A172 (cell line): ENCODE measurements around the gene PLCL2. TPM values are rescaled to one million over a fixed set of nuclear protein-coding genes. Genes with fewer than 3 reads are reported as not detected.

Experiments
- DNase-seq: peaks from one replicate; pipeline ENCODE4 v3.0.0-alpha.2; 2015; ENCODE audit warnings: low spot score
- total RNA-seq: library from RNA; depleted of rRNA; stranded (reverse); fragments of >200 nt; shearing (Covaris generic); gene quantifications from 2 replicates; pipeline ENCODE4 v1.2.3, GENCODE V29; 2014; rRNA removed

PLCL2 gene
- total RNA-seq, result 3.3 and 4.0 TPM in 2 replicates

DNA sequence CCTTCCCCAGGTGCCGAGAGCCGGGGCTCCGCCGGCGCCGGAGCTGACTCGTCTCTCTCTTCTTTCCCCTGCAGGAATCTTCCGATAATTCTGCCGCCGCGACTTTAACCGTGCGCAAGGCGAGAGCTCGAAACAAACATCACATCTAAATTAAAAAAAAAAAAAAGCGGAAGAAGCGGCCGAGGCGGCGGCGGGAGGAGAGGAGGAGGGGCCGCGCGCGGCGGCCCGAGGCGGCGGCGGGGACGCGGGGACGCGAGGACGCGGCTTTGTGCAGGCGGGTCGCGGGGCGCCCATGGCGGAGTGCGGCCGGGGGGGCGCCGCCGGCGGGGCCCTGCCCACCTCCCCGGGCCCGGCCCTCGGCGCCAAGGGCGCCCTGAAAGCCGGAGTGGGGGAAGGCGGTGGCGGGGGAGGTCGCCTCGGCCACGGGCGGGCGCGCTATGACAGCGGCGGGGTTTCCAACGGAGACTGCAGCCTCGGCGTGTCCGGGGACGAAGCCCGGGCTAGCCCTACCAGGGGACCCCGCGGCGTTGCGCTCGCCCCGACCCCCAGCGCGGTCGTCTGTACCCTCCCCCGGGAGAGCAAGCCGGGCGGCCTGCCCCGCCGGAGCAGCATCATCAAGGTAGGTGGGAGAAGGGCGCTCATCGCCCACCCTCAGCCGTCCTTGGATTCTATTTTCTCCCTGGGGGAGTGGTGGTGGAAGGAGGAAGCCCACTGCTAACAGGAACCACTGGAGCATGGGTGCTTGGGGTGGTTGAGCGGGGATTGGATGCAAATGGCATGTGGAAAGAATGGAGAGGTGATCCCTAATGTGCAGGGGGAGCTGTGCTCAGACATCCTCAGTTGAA lies at the start of gene PLCL2:
TSS of gene PLCL2 (plus strand) at position 208 of the 845 bp plus-strand sequence. CDS start at position 293, 85 bp downstream.
- DNase-seq, result peak; percentile 16

DNA sequence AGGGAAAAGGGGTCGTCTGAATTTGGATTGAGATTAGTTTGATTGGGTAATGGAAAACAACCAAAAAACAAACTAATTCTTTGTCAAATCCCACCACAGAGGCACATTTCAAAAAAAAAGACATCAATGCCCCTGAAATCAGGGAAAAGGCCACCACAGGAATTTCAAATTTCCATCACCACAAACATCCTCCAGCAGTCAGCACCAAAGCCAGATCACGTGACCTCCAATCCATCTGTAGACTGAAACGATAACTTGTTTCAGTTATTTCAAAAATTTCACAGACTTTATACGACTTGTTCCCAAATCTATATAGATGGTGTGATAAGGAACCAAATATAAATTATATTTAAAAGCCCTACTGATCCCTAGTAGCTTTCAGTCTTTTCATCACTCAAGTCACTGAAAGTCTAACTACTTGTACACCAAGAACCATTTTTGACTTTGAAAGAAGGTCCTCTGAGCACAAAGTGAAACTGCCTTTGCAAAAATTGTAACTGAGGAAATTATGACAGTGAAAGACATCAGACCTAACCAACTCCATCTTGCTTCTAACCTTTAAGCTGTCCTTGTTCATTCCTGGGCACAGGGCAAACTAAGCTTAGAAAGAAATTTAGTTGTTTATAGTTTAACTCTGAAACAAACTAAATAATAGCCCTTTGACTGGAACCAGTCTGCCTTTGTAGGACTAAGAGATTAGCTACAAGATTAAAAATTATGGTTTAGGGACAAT lies 48.1 kb upstream of the PLCL2 start:
- no peak for DNase-seq

DNA sequence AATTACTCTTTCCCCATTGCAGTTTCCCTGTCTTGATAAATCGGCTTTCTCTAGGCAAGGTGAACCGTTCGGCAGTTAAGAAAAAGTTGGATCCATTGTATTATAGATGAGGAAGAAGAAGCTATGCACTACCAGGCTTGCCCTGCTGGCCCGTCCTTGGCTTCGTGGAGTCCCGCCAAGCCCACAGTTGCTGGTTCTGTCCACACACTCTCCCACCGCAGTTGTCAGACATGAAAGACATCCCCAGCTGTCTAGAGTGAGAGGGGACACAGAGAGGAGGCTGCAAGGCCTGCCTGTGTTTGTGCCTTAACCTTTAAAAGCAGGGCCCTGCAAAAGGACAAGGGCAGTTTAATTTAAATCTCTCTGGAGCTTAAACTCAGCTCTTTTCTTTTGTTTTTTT lies 47.2 kb upstream of the PLCL2 start:
- no peak for DNase-seq

DNA sequence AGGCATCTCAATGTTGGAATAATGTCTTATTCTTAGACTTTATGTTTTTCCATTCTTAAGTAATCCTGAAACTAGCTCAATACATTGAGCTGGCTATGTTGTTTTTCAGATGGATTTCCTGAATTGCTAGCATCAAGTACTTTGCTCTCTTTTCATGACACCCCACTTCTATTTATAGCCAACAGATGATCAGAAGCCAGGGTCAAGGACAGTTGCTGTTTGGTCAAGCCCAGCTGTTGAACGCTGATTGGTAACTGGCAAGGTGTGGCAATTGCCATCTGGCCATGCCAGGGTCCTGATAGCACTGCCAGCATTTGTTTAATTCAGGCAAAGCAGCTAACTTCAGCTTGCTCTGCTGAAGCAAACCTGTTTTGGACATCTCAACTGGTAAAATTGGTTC lies 46.2 kb upstream of the PLCL2 start:
- no peak for DNase-seq

DNA sequence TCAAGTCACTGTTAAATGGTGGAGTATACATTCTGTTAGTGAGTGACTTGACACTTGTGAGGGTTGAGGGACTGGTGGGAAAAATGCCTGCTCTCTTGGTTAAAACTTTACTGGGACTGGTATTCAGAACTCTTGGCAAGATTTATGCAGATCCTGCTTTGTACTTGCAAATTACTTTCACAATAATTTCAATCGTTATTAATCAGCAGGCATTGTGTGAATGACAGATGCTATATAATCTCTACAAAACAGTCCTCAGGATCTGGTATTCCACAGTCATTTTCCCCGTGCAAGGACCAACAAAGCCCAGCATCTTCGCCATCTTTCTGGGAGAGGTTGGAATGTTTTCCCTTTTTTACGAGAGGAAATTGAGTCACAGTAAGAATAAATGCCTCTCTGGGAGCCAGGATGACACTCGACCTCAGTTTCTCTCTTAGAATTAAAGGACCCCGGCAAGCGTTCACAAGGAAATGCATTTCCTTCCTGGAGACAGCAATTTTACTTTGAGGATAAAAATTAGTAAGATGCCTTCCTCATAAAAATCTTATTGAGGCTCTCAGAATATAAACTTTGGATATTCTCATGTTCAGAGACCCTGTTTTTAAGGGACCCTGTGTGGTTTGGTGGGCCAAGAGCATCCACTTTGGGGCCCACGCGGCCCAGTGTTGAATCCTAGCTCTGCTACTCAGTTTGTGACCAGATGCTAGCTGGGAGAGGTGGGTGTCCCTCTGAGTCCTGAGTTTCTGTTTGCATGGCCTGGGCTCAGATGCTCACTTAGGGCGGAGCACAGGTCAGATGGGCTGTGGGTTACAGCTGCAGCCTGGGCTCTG lies 45.3 kb upstream of the PLCL2 start:
- no peak for DNase-seq

DNA sequence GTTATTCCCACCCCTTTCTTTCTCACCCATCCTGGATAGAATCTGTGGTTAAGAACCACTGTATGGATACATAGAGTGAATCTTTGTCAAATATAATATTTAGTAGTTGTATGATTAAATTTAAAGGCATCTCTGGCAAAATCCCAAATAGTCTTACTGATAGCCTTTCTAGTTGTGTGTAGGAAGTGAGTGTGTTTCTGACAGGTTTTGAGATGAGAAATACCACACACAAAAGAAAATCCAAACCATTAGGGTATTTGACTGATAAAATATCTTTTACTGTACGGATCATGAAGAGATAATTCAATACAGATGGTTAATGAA lies 44.7 kb upstream of the PLCL2 start:
- peak; percentile 18 for DNase-seq

DNA sequence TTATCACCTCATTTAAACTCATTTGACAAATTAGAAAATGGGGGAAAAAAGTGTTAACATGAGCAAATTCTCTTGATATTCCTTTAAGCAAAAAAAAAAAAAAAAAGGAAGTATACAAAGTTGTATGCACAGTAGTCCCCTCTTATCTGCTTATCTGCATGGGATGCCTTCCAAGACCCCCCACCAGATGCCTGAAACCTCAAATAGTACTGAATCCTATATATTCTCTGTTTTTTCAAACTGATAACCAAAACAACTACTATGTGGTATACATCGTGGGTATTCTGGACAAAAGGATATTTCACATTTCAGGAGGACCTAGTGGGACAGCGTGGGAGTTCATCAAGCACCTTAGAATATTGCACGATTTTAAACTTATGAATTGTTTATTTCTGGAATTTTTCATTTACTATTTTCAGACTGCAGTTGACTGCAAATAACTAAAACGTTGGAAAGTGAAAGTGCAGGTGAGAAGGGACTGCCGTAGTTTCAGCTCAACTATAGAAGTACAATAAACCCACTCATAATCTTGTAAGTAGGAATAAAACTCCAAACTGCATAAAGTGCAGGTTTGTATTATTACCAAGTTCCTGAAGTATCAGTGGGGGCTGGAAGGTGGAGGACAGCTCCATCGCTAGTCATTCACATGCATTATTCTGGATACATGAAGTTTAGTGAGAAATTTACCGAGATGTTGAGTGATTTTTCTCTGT lies 43.6 kb upstream of the PLCL2 start:
- DNase-seq, result no peak

DNA sequence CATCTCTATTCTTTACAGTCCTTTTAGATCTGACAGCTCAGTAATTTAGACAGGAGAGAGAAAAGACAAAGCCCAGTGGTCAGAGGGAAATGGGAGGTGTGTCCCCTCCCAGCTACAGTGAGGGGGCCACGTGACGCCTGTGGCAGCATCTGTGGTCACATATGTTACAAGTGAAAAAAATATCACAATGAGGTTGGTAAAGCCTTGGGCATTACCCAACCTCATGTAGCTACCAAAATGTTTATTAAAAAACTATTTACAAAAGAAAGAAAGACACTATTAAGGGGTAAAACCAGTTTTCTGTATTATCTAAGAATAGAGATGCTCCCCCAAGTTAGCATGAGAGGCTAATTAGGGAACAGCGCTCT lies 42.9 kb upstream of the PLCL2 start:
- DNase-seq, result no peak

DNA sequence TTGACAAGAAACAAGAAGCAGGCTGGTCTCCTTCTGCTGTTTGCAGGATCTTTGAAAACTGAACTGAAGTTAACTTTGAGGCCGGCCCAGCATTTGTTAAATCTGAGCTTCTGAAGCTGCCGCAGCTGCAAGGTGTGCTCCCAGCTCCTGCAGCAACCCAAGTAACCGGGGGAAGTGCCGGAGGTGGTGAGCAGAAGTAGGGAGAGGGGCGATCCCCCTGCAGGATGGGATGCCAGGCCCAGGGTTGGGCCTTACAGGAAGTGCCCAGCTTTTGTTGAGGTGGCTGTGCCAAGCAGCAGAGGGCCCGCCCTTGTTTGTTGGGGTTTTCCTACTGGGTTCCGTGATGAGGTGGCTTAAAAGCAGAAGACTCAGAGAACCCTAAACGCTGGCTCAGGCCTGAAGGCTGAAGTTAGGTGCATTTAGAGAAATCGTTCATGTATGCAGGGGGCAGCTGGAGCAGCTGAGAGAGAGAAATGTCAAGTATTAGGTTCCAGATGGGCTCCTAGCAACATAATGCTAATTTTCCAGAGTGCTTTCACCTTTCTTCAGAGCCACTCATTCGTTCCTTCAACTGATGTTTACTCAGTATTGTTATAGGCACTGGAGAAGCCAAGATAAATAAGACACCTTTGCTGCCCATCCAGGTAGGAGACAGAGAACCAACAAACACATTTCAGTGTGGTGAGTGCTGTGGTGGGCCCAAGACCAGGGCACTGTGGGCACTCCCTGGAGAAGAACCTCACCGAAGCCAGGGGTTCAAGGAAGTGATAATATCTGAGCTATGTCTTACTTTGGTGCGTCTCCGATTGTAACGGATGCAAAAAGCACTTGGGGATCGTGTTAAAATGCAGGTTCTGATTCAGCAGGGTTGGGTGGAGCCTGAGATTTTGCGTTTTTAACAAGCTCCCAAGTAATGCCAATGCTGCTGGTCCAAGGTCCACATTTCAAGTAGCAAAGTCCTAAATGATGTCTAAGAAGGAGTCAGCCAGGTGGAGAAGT lies 42.2 kb upstream of the PLCL2 start:
- DNase-seq, result no peak

DNA sequence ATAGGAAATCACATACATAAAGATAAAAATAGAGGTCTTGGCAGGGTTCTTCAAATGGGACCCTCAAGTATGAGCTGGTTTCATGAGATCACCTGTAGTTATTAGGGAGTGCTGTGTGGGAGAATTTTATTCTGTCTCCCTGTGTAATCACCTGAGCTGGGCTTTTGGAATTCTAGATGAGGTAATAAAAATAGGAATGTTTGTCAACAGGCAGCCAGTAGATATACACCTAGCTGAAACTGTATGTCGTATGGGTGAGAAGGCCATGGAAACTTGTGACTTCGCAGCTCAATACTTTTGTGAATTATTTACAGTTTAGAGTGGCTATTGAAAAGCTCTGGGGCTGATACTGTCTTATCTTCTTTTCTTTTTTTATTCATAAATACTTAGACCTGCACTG lies 40.5 kb upstream of the PLCL2 start:
- no peak for DNase-seq

DNA sequence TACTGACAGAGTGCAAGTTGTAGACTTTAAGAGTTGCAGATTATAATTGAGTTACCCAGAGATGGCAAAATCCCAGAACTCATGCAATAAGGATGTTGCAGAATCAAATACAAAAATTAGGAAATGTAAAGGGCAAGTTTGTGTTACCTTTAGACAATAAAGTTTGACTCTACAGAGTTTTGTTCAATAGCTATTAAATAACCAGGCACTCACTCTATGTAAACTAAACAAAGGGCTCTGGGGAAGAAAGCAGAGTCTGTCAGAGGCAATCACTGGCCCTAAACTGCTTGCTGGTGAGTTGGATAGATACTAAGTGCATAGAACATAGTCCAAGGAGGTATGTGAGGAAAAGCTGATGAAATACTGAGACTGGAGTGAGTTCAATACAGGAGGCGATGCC lies 40.0 kb upstream of the PLCL2 start:
- DNase-seq, result no peak

DNA sequence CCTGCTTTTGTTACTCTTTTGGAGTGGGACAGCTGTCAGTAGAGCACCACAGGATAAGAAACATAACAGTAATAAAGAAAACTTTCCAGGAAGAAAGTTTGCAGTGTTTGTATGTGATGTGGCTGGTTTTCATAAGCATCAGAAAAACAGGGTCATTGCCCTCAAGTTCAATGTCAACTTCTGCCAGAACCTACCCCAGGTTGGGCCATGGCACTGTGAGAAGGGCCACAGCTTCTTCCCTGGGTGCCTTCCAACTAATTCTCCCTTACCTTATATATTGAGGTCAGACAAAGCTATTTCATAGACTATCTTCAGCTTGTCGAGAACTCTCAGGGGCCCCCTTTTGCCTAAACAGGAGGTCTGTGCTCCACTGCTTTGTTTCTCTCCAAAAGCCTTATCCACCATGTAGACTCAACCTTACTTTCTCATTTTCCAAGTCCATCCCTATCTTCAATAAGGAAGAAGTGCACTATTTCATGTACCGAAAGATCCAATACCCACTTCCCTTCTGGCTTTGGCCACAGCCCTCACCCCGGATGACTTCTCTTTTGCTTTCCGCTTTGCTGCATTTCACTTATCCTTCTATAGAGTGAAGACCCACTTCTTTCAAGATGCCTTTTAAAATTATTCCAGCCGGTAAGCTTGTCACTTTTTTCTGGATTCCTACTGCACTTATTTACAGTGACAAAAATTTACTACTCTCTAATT lies 38.2 kb upstream of the PLCL2 start:
- DNase-seq, result no peak

DNA sequence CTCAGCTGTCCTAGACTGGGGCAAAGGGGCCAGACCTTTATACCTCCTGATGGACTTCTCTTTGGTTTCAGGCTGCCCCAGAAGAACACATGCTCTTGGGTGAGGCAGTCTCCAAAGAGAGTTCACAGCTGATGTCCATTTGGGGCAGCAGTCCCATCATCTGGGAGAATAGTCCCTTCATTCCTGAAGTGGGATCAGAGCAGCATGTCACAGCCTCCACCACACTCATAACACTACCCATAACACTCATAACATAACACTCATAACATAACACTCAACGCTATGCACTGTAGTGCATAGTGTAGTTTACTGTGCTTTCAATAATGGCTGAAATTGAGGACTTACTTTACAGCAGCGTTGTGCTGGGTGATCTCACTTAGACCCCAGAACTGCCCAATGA lies 36.7 kb upstream of the PLCL2 start:
- DNase-seq, result no peak

DNA sequence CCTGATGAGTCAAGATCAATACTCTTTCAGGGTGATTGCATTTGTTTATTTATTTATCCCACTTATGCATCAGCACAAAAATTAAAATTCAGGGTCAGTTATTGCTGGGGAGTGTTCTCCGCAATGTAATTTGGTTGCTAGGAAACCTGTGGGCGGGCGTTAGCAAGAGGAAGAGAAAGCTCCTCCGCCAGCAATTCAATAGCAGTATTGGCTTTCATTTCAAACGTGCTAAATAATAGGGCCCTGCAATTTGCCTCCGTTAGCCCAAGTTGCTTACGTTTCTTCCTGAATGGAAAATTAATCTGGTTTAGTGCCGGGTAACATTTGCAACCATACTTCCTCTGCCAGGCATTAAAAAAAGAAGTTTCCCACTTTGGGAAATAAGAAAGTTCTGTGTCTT lies 35.5 kb upstream of the PLCL2 start:
- DNase-seq, result no peak

DNA sequence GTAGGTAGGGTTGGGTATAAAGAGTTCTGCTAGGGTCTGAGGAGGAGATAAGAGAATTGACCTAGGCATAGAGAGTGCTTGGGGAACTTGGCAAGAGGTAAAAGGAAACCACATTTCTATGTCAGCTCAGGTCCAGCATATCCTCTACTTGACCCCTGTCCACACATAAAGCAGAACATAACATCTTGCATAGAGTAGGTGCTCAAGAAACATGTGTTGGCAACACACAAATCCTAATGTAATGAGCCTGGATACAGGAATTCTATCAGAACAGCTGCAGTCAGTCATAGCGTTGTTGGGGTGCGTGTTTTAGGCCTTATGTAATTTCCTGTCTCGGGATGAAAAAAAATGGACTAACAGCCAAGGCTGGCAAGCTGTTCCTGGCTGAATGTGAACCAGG lies 35.0 kb upstream of the PLCL2 start:
- DNase-seq, result peak; percentile 61

DNA sequence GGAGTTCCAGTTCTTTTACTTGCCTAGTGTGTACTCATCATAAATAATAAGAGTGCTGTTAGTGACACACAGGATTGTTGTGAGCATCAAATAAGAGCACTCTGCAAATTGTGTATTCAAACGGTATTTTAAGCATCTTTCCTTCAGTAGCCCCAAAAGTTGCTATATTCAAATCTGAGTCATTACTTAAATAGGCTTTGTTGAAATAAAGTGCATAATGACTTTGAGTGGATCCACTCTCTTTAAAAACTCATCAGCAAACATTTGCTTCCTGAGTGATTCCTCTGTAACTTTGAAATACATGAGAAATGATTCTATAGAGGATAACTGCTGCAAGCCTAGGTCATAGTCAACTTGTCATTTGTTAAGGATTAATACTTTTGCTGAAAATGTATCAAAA lies 29.3 kb upstream of the PLCL2 start:
- DNase-seq, result no peak

DNA sequence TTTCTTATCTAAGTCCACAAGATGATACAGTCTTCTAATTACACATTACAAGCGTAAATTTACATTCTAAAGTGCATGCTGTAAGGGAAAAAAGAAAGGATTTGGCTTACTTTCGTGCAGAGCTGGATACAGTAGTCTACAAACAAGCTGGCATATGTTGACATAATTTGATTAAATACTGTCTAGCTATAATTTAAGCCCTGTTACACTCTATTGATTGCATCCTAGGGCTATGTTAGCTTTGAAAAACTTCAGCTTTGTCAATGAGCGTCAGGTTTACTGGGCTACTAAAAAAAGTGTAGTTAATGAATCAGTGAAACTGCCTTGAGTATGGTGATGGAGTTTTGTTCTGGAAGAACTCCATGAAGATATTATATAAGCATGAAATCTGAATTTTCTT lies 24.5 kb upstream of the PLCL2 start:
- no peak for DNase-seq

DNA sequence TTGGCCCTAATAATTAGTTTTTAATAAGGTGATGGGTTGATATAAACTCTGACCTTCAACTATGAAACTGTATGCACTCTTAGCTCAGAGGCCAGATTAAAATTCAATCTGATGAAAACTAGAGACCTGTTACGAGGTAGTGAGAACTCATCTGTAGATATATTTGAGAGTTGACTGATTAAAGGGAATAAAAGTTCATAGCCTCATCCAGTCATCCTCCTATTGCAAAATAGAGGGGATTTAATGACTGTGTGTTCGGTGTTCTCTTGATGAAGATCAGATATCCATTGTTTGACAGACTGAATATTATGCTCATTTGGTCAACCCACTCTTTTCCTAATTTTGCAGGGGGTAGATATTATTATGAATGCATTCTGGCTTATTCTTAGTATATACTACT lies 23.3 kb upstream of the PLCL2 start:
- DNase-seq, result no peak

DNA sequence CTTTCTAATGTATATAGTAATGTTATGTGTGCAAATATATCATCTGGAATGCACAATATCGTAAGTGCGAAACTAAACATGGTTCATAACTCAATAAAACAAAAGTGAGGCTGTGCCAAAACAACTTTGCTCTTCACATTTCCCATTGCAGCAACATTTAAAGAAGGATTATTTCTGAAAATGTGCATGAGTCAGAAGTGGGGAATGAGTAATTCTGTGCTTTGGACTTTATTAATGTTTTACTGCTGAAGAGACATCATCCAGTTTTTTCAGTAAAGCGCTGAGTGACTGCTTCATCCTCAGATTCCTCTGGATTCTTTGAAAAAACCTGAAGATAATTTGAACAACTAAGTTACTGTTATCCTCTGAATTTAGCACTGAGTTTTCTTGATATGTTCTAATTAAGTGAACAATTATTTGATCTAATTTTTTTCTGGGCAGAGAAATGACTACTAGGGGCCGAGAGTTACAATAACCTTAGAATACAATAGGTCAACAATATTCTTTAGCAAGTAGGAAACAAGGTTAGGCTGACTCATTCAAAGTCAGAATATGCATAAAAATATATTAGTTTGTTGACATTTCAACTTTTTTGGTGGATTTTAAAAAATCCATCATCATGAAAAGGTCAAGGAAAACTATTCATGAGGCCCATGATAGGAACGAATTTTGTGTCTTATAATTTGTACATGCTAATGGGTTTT lies 20.0 kb upstream of the PLCL2 start:
- peak; percentile 61 for DNase-seq
